Loucy (cell line): ENCODE measurements around the gene SLC44A2.

ENCODE experiments used
- EZH2phosphoT487 ChIP-seq: fragments of 200-600 bp; IDR thresholded peaks from 2 replicates; pipeline ENCODE4 v1.6.1; 2018; ENCODE audit warnings: antibody characterized with exemption, mild to moderate bottlenecking, moderate library complexity, borderline replicate concordance
- TF ChIP-seq, protein P1 (sequence below): fragments of 200-600 bp; sonication (generic); conservative IDR thresholded peaks from 2 replicates; pipeline ENCODE4 v1.5.1; 2014; ENCODE audit warnings: mild to moderate bottlenecking, antibody characterized with exemption, low read length

DNA sequence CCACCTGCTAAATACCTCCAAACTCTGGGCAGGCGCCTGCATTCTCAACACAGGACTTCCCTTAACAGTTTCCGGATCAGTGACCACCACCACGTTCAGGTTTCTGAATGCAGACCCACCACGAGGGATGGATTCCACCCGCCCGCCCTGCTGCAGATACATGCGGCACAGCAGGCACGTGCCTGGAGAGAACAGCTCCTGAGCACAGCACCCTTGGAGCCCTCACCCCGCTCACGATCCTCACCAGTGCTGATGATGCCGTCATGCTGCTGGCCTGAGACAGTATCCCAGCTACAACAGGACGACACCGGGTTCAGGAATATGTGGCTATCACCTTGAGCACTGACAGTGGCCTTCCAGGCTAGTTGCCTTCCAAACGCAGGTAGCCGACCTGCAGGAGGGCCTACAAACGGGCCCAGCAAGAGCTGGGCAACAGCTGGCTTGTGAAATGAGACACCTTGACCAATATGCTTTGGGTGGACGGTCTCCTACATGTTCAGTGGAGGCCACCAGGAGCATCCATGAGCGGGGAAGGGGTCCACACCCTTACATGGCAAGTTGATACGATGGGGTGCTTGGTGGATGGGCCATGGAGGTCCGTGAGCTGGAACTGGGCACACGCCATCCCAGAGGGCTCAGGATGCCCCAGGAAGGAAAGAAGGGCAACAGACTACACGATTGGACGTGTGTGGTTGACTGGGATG is 66.0 kb downstream of the SLC44A2 start:
- TF ChIP-seq, protein P1, sequence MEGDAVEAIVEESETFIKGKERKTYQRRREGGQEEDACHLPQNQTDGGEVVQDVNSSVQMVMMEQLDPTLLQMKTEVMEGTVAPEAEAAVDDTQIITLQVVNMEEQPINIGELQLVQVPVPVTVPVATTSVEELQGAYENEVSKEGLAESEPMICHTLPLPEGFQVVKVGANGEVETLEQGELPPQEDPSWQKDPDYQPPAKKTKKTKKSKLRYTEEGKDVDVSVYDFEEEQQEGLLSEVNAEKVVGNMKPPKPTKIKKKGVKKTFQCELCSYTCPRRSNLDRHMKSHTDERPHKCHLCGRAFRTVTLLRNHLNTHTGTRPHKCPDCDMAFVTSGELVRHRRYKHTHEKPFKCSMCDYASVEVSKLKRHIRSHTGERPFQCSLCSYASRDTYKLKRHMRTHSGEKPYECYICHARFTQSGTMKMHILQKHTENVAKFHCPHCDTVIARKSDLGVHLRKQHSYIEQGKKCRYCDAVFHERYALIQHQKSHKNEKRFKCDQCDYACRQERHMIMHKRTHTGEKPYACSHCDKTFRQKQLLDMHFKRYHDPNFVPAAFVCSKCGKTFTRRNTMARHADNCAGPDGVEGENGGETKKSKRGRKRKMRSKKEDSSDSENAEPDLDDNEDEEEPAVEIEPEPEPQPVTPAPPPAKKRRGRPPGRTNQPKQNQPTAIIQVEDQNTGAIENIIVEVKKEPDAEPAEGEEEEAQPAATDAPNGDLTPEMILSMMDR: no peak
- TF ChIP-seq EZH2phosphoT487: no peak
